Hepatic stellate cell (primary cell): Measurements from ENCODE around the gene ACACA.
"Not testable (repeated sequence)": the region's sequence is repeated elsewhere in the genome, so short reads cannot be mapped to it uniquely, and the experiment has no call there.

ENCODE experiments used
- DNase-seq: peaks from one replicate; pipeline ENCODE4 v3.0.0; 2011; ENCODE audit warnings: low spot score

The ACACA gene

GRCh38 chr17:37100231-37100630 is 306.4 kb downstream of the ACACA start:
- DNase-seq = no peak

- DNase-seq = no peak
These were observed 307.5 kb downstream of the ACACA start for GRCh38 chr17:37098910-37099664.

DNA sequence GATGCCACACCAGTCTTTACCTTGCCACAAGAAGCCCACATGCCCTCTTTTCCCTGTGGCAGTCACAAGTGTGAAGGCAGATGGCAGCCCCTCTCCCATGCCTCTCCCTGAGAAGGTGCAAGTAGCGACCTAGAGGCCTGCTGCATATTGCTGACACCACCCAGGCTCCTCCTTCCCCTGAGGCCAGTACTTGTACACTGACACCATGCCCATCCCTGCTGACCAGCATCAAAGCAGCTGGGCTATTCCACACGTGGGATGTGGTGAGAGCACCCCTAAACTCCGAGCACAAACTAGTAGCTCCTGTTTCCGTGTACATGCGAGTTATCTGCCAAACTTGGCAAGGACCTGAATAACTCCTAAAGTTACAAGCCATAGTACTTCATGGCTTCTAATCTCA is 308.5 kb downstream of the ACACA start:
- no peak for DNase-seq

DNA sequence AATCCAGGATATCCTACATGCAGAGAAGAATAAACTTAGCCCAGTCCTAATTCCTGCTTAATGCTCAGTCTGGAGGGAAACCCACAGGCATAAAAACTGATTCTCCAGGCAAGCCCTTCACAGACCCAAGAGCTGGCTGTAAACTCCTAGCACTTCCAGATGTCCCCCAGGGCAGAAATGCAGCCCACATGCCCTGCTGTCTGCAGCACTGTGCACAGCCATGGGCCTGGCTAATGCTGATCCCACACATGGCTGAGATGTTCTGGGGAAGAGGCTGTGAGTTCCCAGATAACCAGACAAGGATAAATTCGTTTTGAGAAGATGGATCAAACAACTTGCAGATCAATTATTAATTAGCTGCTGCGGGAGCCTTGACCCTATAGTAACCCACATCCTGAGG is 309.5 kb downstream of the ACACA start:
- no peak for DNase-seq

- no peak for DNase-seq
These were observed 310.6 kb downstream of the ACACA start for GRCh38 chr17:37096071-37096470.

- no peak for DNase-seq
These were observed 312.2 kb downstream of the ACACA start for GRCh38 chr17:37094391-37094790.

DNA sequence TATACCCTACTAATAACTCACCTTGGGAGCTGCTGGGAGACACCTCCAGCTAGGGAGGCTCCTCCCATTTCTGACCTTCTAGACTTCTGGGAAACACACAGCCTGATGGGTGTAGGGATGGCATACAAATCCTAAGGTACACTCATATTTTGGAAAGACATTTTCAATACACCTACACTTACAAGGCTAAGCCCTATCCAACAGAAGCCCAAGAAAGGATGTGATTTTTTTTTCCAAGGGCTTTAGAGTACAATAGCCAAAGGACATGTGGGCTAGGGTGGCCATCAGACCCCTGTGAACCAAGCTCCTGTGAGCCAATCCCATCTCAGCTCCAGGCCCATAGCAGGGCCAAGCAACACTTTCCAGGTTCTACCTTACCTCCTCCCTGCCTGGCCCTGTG is 313.9 kb downstream of the ACACA start:
- no peak for DNase-seq

DNA sequence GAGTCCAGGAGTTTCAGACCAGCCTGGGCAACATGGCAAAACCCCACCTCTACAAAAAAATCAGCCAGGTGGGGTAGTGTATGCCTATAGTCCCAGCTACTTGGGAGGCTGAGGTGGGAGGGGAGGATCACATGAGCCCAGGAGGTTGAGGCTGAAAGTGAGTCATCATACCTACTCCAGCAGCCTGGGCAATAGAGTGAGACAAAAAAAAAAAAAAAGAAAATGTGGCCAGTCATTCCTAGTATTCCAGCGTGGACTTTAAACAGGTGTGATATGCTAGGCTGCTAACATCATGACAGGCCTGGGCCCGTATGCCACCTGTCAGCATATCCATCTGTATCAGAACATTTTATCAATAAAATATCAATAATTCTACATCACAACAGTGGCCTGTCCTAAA is 314.6 kb downstream of the ACACA start:
- no peak for DNase-seq

DNA sequence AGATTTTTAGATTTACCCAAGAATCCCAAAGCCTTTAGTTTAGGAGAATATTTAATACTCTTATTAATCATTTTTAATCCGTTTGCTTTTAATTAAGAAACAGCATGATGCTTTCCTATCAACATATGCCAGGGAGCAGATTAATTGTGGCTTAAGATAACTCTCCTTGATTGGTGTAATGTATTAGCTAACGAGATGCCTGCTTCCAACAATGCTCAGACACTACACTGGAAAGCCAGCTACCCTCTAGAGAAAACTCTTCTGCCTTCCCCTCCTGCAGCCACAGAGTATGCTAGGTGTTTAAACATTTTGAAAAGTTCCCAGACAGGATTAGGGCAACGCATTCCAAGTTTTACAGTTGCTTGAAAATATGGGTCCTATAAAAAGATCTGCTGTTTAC is 315.7 kb downstream of the ACACA start:
- no peak for DNase-seq

DNA sequence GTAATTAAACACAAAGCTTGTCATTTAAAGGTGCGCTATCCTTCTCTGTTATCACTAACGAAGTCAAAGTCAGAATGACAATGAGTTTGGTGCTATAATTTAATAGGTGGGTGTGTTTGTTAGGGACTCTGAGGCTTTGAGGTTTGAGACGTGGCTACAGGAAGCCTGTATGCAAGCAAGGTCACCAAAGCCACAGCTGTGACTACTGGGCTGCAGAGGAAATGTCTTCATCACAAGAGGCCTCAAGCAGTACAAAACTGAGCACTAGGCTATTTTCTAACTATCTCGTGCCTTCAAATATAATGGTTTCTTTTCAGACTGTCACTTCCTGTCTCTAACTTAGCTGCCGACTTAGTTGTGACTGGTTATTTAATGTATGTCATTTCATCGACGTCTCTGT is 316.7 kb downstream of the ACACA start:
- no peak for DNase-seq

DNA sequence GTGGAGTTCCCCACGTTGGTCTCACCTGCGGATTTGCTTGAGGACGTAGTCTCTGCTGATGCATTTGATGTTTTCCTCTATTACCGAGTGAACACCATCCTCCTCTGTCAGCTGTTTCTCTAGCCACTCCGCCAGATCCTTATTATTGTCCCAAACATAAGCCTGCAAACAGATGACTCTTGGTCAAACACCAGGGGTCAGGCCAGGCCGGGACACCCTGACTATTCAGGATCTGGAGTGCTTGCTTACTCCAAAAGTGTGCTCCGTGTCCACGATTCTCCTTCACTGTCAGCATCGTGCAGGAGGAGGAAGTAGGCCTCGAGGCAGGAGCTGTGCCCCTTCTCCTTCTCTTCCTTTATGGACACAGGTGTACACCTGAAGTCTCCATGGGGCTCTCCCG is 317.7 kb downstream of the ACACA start:
- DNase-seq = no peak

- DNase-seq = no peak
These were observed 318.2 kb downstream of the ACACA start for GRCh38 chr17:37088459-37088858.

- no peak for DNase-seq
These were observed 319.0 kb downstream of the ACACA start for GRCh38 chr17:37087683-37088082.

DNA sequence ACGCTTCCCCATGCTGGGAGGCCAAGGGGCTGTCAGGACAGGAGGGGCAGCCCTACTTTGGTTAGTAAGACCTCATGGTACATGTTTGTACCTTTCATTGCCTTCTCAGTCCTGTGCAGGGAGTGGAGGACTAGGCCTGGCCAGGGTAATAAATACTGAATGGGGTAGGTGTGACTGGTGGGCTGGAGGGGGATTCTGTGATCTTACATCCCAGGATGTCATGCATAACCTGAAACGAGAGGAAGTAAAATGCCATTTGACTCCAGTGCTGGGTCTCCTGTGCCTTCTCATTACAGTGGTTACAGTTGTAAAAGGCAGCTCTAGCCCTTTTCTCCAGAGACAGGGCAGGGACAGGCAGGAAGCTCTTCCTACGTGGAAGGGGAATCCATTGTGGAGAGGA is 319.7 kb downstream of the ACACA start:
- DNase-seq = no peak

DNA sequence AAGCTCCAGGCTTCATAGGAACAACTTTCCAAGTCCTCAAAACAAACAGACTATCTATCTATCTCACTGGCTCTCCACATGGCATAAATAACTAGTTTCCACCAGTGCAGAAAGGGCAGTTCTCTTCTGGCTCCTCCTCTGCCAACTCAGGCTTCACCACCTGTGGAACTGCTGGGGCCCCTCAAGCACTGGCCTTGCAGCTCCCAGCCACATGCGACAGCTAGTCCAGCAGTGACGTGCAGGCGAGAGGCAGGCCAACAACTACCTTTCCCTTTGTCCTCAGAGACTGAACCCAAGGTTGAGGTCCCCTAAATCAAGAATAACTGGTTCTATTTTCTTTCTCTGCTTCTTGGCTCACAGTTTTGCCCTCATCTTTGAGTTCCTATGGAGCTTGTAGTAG is 320.3 kb downstream of the ACACA start:
- DNase-seq = no peak

DNA sequence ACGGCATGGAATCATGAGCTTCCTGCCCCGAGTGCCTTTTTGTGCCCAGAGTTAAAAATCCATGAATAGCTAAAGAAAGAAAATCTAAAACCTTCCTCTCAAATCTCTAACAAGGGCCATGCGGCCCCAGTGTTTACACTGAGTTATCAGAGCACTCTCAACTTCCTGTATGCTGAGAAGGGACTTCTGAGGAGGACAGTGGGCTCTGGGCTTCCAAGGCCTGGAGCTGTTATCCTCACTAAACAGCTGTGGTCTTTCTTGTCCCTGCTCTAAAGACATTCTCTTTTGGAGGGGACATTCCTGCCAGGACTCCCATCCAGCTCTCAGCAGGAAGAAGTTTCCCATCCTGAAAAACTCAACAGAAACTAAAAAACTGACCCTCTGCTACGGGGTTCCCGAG is 322.3 kb downstream of the ACACA start:
- DNase-seq = no peak

DNA sequence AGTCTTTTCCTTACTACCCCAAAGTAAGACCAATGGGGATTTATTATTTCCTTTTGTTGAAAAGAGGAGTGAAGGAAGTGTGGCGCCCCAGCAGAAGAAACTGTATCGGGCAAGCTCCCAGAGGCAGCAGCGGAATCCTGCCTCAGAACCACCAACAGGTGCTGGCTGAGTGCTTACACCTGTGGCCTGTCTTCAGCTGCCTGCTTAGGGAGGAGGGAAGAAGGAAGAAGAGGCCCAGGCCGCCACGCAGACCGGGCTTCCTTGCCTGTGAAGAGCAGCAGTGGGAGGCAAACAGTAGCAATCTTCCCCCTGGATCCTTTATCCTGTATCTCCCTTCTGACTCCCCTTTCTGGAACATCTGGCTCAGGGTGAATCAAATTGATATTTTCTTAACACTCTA is 323.2 kb downstream of the ACACA start:
- no peak for DNase-seq

DNA sequence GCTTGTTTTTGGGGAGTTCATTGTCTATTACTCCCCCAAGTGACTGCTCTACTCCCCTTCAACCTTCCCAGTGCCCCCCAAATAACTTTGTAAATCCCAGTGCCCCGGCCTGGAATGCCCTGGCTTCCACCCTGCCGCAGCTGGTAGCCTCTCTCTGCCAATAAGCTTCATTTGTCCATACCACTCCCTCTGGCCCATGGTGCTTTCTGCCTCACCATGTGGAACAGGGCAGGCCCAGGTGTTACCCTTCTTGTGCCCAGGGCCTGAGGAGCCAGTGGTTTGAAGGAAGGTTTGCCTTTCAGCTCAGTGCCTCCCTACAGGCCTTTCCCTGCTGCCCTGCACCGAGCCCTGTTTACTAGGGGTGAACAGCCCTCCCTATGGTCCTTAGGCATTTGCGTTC is 323.7 kb downstream of the ACACA start:
- no peak for DNase-seq

GRCh38 chr17:37082311-37082860 is 324.2 kb downstream of the ACACA start:
- DNase-seq = no peak

DNA sequence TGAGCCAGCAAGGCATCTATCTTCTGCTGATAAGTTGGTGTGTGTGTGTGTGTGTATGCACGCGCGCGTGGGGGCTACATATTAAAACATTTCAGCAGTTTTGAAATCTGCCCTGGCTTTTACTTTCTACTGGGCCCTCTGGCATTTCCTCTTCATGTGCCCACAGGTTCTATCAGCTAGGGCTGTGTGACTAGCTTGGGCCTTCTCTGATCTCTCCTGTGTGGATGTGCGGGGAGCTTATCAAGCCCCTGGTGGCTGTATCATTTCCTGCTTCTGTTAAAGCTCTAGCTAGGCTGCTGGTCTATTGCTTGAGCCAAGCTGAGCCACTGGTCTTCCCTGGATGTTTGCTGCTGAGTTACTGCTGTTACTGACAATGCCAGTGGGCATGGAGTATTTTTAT is 325.3 kb downstream of the ACACA start:
- DNase-seq = no peak

DNA sequence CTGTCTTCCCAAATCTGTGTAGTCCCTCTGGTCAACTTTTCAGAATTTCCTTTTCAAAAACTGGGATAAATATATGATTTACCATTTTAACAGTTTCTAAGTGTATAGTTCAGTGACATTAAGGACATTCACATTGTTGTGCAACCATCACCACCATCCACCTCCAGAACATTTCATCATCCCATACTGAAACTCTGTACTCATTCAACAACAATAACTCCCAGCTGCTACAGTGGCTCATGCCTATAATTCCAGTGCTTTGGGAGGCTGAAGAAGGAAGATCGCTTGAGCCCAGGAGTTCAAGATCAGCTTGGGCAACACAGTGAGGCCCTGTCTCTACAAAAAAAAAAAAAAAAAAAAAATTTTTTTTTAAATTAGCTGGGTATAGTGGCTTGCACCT is 326.9 kb downstream of the ACACA start:
- no peak for DNase-seq

GRCh38 chr17:37079065-37079708 is 327.4 kb downstream of the ACACA start:
- no peak for DNase-seq

DNA sequence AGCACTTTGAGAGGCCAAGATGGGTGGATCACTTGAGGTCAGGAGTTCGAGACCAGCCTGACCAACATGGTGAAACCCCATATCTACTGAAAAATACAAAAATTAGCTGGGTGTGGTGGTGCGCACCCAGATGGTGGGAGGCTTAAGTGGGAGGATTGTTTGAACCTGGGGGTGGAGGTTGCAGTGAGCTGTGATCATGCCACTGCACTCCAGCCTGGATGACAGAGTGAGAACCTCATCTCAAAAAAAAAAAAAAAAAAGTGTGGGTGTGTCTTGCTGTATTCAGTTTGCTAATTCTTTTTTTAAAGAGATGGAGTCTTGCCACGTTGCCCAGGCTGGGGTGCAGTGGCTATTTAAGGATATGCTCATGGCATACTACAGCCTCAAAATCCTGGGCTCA is 333.2 kb downstream of the ACACA start:
- DNase-seq = not testable (repeated sequence)

- DNase-seq = no peak
These were observed 337.5 kb downstream of the ACACA start for GRCh38 chr17:37069087-37069486.
